ENCODE results near the gene TOMM40L.
"Not testable (repeated sequence)": the region's sequence is repeated elsewhere in the genome, so short reads cannot be mapped to it uniquely, and the experiment has no call there.

The TOMM40L gene

DNA sequence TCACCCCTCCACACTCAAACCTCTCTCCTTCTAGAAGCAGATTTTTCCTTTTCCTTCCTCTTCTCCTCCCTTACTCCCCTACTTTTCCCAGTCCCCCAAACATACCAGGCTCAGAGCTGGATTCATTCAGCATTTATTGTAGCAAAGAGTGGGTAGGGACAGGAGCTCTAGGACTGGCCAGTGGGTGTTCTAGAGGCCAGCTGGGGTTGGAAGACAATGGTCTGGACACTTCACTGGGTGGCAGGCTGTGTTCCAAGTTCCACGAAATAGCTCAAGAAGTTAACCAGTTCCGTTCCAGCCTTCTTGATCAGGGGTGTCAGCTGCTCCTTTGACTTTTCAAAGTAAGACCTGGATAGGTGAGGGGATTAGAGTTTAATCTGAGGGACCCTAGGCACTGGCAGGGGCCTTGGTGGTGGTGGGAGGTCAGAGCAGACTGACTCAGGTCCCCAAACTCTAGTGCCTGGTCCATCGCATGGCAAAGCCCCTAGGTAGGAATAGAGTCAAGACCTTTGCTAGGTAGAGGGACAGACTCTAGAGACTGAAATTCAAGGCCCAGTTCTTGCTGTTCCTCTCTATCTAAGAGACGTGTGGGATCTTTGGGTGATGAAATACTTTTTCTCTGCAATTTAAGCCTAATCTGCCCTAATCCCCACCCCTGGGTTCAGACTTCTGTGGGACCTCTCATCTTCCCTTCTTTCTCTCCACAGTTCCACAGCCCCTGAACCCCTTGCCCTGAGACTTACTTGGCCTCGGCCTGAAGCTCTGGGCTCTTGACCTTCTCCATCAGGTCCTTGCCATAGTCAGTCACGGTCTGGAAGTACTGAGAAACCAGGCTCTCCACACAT lies 3.5 kb upstream of the TOMM40L start:
- no peak for DNase-seq (ENCODE audit: low read depth in 2 of 2)

DNA sequence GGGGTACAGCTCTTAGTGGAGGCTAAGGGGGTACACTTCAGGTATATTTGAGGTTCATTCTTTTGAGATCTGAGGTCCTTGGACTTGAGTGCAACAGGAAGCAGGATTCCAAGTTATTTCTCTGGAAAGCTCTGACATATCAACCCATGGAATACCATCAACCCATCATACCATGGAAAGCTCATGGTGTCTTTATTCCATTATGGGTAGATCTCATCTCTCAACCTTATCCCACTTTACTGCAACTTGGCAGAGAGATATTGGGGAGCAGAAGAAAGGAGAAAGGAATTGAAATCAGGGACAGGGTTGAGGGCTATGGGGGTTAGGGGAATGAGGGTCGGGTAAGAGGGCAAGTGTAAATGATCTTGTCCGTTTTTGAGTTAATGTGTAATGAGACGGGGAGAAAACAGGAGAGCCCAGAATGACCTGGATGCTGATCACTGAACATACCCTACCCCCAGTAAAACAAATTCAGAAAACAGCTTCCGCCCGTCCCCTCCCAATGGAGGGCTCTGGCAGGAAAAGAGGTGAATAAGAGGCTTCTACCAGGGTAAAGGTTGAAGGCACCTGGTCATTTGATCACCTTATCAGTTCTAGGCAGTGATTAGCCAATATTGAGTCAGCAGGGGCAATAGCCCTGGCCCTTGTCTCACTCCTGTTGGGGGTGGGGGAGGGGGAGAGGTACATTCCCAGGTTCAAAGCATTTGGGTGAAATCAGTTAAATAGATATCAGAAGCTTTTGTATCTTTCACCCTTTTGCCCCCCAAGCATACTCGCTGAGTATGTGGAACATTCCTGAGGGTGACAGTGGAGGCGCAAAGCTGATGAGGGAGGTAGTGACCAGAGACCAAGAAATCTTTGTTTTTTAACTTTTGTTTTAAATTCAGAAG lies 1.8 kb upstream of the TOMM40L start:
- DNase-seq (ENCODE audit: low read depth in 2 of 2) = no peak

DNA sequence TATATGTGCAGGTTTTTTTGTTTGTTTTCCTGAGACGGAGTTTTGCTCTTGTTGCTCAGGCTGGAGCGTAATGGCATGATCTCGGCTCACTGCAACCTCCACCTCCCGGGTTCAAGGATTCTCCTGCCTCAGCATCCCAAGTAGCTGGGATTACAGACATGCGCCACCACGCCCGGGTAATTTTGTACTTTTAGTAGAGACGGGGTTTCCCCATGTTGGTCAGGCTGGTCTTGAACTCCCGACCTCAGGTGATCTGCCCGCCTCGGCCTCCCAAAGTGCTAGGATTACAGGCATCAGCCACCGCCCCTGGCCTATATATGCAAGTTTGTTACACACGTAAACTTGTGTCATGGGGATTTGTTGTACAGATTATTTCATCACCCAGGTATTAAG lies 1.2 kb upstream of the TOMM40L start:
- DNase-seq (ENCODE audit: low read depth in 2 of 2) = not testable (repeated sequence)

DNA sequence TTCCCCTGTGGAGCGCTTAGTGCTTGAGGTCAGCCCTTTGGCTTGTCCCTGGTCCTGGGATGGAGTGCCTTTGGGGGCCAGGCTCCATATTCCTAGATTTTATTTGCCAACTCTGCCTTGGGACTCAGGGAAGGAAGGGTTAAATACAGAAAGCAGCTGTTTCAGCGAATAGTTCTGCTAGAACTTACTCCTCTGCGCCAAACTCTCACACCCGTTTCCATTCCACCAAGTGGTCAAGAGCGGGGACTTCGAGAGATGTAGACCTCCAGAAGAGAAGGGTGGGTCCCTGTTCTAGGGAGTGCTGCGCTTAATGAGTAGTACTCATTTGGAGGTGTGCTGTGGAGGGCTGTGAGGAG lies 704 bp upstream of the TOMM40L start:
- no peak for DNase-seq (ENCODE audit: low read depth in 2 of 2)

DNA sequence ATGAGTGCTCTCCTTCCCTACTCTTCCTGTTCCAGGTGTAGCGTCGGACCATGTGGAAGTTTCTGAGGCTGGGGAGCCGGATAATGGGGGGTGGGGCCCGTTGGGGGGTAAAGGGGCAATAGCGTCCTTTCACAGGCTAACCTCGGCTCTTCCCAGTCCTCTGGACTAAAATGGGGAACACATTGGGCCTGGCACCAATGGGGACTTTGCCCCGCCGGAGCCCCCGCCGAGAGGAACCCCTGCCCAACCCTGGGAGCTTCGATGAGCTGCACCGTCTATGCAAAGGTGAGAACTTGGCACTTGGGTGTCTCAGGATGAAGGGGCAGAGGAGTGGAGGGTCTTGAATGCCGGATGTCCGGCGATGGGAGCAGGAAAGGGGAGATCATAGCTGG lies 456 bp downstream of the TOMM40L start:
- DNase-seq (ENCODE audit: low read depth in 2 of 2) = no peak

DNA sequence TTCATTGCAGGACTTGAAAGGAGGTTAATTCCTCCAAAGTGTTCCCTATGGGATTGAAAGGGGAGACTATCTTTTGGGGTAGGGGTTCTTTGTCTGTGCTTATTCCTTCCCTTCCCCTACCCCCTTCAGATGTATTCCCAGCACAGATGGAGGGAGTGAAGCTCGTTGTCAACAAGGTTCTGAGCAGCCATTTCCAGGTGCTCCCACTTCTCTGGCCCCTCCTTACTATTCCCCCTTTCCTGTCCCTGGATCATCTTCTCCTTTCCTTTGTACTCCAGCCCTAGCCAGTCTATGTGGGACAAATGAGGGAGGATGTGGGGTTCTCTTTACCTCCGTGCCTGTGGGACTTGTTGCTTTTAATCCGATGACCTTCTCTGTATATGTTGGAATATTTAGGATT lies 899 bp downstream of the TOMM40L start:
- no peak for DNase-seq (ENCODE audit: low read depth in 2 of 2)

DNA sequence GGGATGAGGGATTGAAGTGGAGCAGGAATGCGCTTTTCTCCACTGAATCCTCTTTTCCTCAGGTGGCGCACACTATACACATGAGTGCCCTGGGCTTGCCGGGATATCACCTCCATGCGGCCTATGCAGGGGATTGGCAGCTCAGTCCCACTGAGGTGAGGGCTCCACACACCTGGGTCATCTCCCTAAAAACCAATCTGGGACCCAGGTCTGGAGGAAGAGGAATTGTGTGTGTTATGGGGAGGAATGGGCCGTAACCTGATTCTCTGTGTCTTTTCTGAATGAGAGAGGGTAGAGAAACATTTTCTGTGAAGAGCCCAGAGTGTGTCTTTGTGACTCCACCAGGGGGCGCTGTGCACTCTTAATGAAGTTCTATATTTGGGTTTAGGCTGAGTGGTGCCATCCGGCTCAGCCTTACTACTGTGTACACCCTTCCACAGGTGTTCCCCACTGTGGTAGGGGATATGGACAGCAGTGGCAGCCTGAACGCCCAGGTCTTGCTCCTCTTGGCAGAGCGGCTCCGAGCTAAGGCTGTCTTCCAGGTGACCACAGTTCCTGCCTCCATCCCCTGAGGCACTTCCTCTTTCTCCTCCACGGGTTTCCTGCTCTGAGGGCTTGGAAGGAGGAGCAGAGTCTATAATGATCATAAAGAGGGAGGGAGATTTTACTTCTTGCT lies 1.5 kb downstream of the TOMM40L start:
- DNase-seq (ENCODE audit: low read depth in 2 of 2) = peak; percentile 78 to 79

DNA sequence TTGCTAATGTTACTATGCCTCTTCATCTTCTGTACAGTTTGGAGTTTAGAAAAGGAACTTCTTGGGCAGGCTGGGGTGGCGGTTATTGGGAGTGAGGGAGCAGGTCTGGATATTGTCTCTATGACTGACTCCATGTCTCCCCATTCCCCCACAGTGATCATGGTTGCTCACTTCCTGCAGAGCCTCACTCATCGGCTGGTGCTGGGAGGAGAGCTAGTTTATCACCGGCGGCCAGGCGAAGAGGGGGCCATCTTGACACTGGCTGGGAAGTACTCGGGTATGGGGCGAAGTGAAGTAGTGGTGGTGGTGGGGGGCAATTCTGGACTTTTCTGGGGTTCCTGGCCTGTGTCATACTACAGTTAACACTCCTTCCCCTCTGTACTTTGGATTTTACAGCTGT lies 2.2 kb downstream of the TOMM40L start:
- DNase-seq (ENCODE audit: low read depth in 2 of 2) = no peak

DNA sequence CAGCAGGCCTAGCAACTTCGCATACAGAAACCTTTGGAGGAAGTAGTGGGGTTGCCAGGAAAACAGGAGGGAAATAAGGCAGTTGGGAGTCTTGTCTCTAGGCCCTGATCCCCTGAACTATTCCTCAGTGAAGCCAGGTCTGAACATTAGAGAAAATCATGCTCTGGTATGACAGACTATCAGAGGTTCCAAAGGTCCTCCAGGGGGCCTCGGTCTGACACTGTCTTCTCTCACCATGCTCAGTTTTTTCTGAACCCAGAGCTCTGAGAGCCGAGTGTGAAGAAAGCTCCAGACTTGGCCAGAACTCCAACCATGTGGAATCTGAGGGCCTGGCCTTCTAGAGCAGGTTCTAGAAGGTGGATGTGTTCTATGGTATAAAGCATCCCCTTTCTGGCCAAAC lies 4.0 kb downstream of the TOMM40L start:
- no peak for DNase-seq (ENCODE audit: low read depth in 2 of 2)

DNA sequence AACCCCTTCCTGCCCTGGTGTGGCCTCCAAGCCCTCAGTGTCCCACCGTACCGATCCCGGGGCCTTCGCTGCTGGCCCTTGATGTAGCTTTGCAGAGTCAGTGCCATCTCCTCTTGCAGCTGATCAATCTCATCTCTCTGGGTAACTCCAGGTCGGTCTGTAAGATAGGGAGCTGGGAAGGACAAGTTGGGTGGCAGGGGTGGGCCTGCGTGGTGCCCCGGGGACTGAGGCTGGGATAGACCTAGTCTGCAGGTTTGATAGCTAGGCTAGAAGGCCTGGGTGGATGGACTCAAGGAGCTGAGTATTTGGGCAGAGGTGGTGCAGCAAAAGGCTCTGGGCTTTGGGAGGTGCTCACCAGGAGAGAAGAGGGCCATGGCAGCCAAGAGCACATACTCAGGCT lies 4.9 kb downstream of the TOMM40L start:
- no peak for DNase-seq (ENCODE audit: low read depth in 2 of 2)

DNA sequence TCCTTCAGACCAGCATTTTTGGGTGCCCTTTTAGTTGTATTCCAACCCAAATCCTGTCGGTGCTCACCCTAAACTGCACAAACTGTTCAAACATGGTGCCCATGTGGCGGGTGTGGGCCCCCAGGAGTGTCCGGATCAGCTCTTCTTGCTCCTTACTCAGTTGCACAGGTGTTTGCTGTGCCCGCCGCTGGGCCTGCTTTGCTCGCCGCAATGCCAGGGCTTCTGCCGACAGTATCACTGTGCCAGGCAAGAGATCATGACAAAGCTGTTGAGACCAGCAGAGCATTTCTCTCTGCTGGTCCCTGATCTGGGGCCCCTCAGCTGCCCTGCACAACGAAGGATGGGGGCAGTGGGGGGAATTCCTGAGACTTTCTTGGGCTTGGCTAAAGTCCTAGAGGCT lies 7.2 kb downstream of the TOMM40L start:
- no peak for DNase-seq (ENCODE audit: low read depth in 2 of 2)

DNA sequence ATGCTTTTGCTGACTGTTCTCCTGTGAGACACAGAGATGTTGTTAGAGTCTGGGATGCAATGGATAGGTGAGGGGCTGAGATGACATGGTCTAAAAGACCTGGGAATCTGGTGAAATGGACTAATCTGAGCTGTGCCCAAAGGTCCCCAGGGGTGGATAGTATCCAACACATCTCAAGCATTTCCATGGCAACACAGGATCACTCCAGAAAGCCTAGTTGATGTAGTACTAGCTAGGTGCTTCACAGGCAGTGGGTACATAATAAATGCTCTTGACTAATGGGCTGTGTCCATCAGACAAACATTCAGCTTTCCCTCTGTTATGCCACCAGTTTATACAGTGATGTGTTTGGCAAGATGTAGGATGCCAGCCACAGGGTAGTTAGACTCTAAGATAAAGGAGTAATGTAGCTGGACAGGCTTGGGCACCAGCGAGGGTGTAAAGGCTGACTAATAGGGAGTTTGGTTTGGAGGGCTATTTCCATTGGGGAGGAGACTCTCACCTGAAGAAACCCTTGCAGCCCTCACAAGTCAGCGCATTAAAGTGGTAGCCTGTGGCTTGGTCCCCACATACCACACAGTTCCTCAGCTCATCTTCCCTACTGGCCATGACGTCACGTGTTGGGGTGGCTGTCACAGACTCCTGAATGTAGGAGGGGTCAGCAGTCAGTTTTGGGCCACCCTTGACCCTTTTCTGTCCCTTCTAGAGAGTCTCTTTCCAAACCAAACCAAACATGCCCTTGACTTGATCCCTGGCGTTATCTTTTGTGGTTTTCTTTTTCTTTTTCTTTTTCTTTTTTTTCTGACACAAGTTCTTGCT lies 10.3 kb downstream of the TOMM40L start:
- DNase-seq (ENCODE audit: low read depth in 2 of 2) = no peak

DNA sequence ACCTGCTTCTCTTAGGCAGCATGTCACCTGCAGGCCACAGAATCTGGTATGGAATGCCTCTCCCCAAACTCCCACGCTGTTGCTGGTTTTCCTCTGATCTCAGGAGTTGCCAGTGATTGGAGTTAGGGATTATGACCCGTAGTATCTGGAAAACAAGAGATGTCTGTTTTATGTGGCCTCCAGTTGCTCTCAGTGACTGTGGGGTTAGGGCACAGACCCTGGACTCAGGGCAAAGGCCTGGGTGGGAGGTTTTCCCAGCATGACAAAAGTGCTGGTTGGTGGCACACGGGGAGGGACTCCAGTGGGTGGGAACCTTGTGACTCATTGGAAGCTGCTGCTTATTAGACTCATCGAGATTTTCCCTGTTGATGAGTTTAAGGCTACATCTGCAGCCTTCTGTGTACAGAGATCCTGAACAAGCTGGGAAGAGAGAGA lies 12.2 kb downstream of the TOMM40L start, which contains the start of gene NR1I3:
Gene NR1I3, minus strand, starts transcription at position 165 of the 435 bp plus-strand sequence. CDS start 1,638 bp downstream, outside the sequence.
- DNase-seq (ENCODE audit: low read depth in 2 of 2) = no peak

DNA sequence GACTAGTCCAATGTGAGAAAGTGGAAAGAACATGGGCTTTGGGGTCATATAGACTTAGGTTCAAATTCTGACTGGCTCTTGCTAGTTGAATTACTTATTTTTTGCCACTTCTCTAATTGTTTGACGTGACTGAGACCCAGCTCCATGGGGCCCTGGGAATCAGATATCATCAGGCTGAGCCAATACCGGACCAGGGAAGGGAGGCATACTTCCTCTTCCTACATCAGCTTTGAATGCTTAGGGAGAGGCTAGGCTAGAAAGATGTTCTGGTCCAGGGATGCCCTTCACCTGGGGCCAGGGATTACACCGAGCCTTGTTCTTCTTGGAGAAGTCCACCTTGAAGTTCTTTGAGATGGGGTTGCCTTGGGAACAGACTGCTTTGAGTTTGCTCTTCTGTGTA lies 15.8 kb downstream of the TOMM40L start:
- DNase-seq (ENCODE audit: low read depth in 2 of 2) = no peak

DNA sequence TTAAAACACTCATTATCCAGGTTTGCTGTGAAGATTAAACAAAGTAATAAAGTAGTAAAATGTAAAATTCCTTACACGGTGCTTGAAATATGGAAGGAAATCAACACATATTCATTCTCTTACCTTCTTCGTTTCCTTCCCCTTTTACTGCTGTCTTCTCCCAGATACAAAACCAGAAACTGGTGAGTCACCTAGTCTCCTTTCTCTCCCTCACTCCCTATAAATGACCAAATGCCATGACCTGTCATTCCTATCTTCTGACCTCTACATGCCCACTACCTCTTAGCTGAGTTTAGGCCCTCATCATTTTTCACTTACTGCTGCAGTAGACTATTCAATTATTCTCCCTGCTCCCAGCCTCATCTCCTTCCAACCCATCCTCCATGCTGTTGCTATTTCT lies 16.5 kb downstream of the TOMM40L start:
- DNase-seq (ENCODE audit: low read depth in 2 of 2) = no peak

DNA sequence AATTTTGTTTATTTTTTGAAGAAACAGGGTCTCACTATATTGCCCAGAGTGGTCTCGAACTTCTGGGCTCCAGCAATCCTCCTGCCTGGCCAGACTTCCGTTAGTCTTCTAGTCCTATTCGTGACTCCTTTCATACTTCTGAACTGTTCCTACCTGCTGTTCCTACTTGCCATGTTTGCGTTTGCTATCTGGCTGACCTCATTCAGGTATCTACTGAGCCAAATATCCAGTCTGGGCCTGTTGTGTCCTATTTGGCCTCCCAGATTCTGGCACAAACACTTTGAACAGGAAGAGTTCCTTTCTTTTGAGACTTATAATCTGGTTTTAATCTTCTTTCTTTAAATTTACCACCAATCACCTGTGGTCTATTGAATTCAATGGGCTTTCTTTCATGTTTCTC lies 19.0 kb downstream of the TOMM40L start:
- DNase-seq (ENCODE audit: low read depth in 2 of 2) = no peak

DNA sequence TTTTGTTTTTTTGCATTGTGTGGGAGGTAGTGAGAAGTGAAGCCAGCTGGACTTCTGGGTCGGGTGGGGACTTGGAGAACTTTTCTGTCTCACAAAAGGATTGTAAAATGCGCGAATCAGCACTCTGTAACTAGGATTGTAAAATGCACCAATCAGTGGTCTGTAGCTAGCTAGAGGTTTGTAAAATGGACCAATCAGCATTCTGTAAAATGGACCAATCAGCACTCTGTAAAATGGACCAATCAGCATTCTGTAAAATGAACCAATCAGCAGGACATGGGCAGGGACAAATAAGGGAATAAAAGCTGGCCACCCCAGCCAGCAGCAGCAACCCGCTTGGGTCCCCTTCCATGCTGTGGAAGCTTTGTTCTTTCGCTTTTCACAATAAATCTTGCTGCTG lies 24.2 kb downstream of the TOMM40L start:
- DNase-seq (ENCODE audit: low read depth in 2 of 2) = not testable (repeated sequence)

DNA sequence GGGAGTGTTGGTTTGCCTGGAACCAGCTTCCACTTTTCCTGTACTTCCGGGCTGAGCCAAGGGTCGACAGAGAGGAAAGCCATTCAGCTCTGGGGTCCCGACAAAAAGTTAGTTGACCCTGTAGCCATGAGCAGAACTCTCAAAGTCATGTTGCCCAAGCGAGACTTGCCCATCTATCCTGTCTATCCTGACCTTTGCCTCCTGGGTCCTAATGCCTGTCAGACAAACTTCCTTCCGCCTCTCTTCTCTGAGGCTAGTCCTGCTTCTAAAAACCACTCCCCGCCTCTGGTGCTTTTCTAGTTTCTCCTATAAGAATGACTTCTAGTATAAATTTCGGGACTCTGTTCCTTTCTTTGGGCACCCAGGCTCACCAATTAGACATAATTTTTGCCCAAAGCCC lies 25.0 kb downstream of the TOMM40L start:
- no peak for DNase-seq (ENCODE audit: low read depth in 2 of 2)

DNA sequence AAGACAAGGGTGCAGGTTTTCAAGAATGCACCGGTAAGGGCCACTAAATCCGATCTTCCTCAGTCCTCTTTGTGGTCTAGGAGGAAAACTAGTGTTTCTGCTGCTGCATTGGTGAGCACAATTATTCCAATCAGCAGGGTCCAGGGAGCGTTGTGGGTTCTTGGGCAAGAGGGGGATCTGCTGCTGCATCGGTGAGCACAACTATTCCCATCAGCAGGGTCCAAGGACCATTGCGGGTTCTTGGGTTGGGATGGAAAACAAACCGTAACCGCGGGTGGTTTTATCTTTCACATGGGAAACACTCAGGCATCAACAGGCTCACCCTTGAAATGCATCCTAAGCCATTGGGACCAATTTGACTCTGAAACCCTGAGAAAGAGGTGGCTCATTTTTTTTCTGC lies 25.7 kb downstream of the TOMM40L start:
- DNase-seq (ENCODE audit: low read depth in 2 of 2) = no peak

DNA sequence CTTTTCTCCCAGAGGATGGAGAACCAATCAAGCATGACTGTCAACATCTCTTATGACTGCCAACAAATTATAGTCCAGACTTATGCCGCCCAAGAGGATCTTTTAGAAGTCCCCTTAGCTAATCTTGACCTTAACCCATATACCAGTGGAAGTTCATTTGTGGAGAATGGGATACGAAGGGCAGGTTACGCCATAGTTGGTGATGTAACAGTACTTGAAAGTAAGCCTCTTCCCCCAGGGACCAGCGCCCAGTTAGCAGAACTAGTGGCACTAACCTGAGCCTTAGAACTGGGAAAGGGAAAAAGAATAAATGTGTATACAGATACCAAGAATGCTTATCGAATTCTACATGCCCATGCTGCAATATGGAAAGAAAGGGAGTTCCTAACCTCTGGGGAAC lies 29.4 kb downstream of the TOMM40L start:
- DNase-seq (ENCODE audit: low read depth in 2 of 2) = not testable (repeated sequence)

DNA sequence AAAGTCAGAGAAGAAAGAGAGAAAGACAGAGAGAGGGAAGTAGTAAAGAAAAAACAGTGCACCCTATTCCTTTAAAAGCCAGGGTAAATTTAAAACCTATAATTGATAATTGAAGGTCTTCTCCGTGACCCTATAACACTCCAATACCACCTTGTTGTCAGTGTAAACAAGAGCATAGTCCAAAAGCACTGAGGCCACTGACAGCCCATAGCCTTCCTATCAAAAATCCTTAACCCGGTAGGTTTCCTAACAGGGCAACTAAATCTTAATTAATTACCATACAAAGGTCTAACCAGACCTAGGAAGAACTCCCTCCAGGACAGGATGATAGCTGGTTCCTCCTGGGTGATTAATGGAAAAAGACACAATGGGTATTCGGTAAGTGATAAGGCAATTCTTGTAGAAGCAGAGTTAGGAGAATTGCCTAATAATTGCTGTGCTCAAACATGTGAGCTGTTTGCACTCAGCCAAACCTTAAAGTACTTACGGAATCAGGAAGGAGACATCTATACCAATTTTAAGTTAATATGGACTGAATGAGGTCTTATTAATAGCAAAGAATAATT lies 30.2 kb downstream of the TOMM40L start:
- DNase-seq (ENCODE audit: low read depth in 2 of 2) = not testable (repeated sequence)
